ENCODE results near the gene STK25.

- TF ChIP-seq POLR2AphosphoS5 (IDR thresholded peaks at IDR 0.05; ENCODE audit: borderline replicate concordance, low read depth, low read length), result no peak
- TF ChIP-seq EZH2 (IDR thresholded peaks at IDR 0.05), result no peak
- no peak for TF ChIP-seq FOXP2 (optimal IDR thresholded peaks at IDR 0.05; ENCODE audit: control extremely low read depth, extremely low read length, insufficient read depth)
Observed at GRCh38 chr2:241542278-241542605, 33.9 kb upstream of the STK25 start.
